Body of pancreas (tissue), 4 donors: ENCODE results near the gene MYLK. TPM values are rescaled to one million over a fixed set of nuclear protein-coding genes. Genes with fewer than 3 reads are reported as not detected.

Experiments
- ATAC-seq: fragments of 150-250 bp; one replicate; pipeline ENCODE4 v1.9.1; 2016
- DNase-seq, 4 donors: peaks; one replicate each; pipeline ENCODE4 v3.0.0-alpha.2; 2019
- H3K27ac ChIP-seq, 4 donors: fragments of 200-600 bp; sonication (generic); 1 replicate in 3 of 4; 2 replicates in 1 of 4; pipeline versions ENCODE4 v1.5.1 to v1.6.1; 2016 to 2019; ENCODE audit warnings: mild to moderate bottlenecking in 1 of 4, mixed read lengths in 1 of 4, moderate library complexity in 1 of 4
- H3K27me3 ChIP-seq, 2 donors: fragments of 200-600 bp; sonication (generic); one replicate each; pipeline ENCODE4 v1.6.0; 2016; ENCODE audit warnings: mild to moderate bottlenecking in 1 of 2
- H3K36me3 ChIP-seq, 2 donors: fragments of 200-600 bp; sonication (generic); replicated peaks in 1 of 2; 2 replicates each; pipeline ENCODE4 v1.5.1; 2016; ENCODE audit warnings: low read depth in 2 of 2; ENCODE audit not compliant: insufficient read depth in 1 of 2
- H3K4me1 ChIP-seq: fragments of 200-600 bp; sonication (generic); one replicate; pipeline ENCODE4 v1.6.0; 2016
- H3K4me3 ChIP-seq, 2 donors: fragments of 200-600 bp; sonication (generic); 1 replicate in 1 of 2; 2 replicates in 1 of 2; pipeline ENCODE4 v1.5.1; 2016 to 2019
- H3K9me3 ChIP-seq, 3 donors: fragments of 200-600 bp; sonication (generic); 1 replicate in 2 of 3; 2 replicates in 1 of 3; pipeline ENCODE4 v1.5.1; 2016
- CTCF ChIP-seq, 7 experiments: fragments of 450-650 bp in 4 of 7; fragments of 200-600 bp in 3 of 7; sonication (generic) in 3 of 7; IDR thresholded peaks; one replicate each; pipeline ENCODE4 v1.5.1; 2016 to 2019; ENCODE audit warnings: antibody characterized with exemption in 7 of 7
- POLR2A ChIP-seq, 3 donors: fragments of 450-650 bp; IDR thresholded peaks; one replicate each; pipeline ENCODE4 v1.6.1; 2016; ENCODE audit warnings: antibody characterized with exemption in 3 of 3, mild to moderate bottlenecking in 2 of 3
- WGBS, 2 donors: methylation state at CpG; one replicate each; pipeline ENCODE4 v1.1.5; 2017; 5-methylcytosine and 5-hydroxymethylcytosine counted together
- intact Hi-C: fragments of 100-400 bp; cut with DNase I; formaldehyde crosslinking; loops from one replicate; pipeline ENCODE4 v1.15.1; 2023
- total RNA-seq, 2 donors: library from RNA; depleted of rRNA; stranded (reverse); fragments of >200 nt; gene quantifications; one replicate each; pipeline ENCODE4 v1.1.0, GENCODE V29; 2016

The MYLK gene
- total RNA-seq, 2 donors from 2014 or later: 7.6 to 36.6 TPM

DNA sequence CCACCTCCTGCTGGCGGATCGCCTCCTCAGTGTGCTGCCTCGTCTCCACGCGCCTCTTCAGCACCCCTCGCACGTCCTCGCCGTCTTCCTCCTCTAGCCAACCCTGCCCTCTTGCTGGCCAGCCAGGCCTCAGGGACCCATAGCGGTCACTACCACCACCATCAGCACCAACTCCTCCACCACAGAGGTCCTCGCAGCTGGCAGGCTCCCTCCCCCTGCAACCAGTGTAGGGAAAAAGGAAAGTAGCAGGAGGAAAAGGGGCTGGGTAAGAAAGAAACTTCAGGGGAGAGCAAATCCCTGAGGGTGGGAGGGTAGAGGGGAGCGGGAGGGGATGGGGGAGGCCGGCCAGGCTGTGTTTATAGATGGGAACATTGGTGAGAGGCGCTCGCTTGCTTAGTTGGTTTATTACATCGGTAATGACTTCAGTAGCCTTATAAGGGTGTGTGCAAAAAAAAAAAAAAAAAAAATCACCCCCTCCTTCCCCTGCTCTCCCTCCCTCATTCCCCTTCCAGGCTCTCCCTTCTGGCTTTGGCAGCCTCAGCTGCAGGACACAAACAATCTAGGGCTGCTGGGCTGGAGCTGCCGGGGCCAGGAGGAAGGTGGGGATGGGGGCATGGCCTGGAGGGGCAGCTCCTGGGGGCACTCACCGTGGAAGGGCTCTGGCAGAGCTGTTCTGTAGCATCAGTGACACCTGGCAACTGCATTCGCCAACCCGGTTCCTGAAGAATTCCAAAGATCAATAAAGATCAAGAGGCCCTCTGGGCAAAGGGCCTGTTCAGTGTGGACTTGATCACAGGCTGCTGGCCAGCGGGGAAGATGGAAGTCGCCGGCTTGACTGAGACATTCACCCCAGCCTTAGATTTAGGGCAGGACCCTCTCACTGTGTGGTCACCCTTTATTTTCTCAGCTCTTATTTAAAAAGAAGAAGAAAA lies 183.1 kb downstream of the MYLK start:
- Histone ChIP-seq H3K27me3 (no peaks in the 10 kb centered on the region), H3K4me1 (no peaks in the 10 kb centered on the region), H3K36me3 (no peaks in the 10 kb centered on the region), H3K9me3 (no peaks in the 10 kb centered on the region), H3K27ac (no peak overlapping the region), H3K4me3 (no peak overlapping the region)
- intact Hi-C loops: no loop called here
- no peak for TF ChIP-seq POLR2A (IDR thresholded peaks at IDR 0.05)
- TF ChIP-seq CTCF (IDR thresholded peaks at IDR 0.05): no peak
- no peak for ATAC-seq
- WGBS, 2 donors: 64 to 72% methylated on average over 23 of the region's 23 CpGs
- DNase-seq: peak in 3 of 4 donors; percentile 18 to 27 (median 22)

- H3K4me3 ChIP-seq: no peak overlapping the region
- no peaks in the 10 kb centered on the region for H3K27me3 ChIP-seq
- 66 to 90% methylated on average over 5 of the region's 5 CpGs for WGBS, 2 donors
- H3K36me3 ChIP-seq: no peaks in the 10 kb centered on the region
- peaks cover 8% of the 10 kb centered on the region for H3K4me1 ChIP-seq
- intact Hi-C loops: no loop called here
- TF ChIP-seq POLR2A (IDR thresholded peaks at IDR 0.05) (no peak), CTCF (IDR thresholded peaks at IDR 0.05) (no peak)
- no peaks in the 10 kb centered on the region for H3K9me3 ChIP-seq
- DNase-seq (no peak), ATAC-seq (no peak)
- no peak overlapping the region for H3K27ac ChIP-seq
These were observed 185.3 kb downstream of the MYLK start for GRCh38 chr3:123698813-123699212.

GRCh38 chr3:123696808-123697207 lies 187.3 kb downstream of the MYLK start:
- no peak for ATAC-seq
- H3K36me3 ChIP-seq: no peaks in the 10 kb centered on the region
- no peak overlapping the region for H3K27ac ChIP-seq
- peaks cover 8% of the 10 kb centered on the region for H3K4me1 ChIP-seq
- no peaks in the 10 kb centered on the region for H3K27me3 ChIP-seq
- H3K9me3 ChIP-seq: no peaks in the 10 kb centered on the region
- H3K4me3 ChIP-seq: no peak overlapping the region
- WGBS, 2 donors: 73 to 77% methylated on average over 6 of the region's 6 CpGs
- DNase-seq: no peak
- intact Hi-C loops: no loop called here
- TF ChIP-seq POLR2A (IDR thresholded peaks at IDR 0.05) (no peak), CTCF (IDR thresholded peaks at IDR 0.05) (no peak)

GRCh38 chr3:123695731-123696640 lies 188.1 kb downstream of the MYLK start:
- ATAC-seq: no peak
- intact Hi-C loops: no loop called here
- WGBS, 2 donors: 68 to 78% methylated on average over 14 of the region's 14 CpGs
- no peak for TF ChIP-seq CTCF (IDR thresholded peaks at IDR 0.05)
- TF ChIP-seq POLR2A (IDR thresholded peaks at IDR 0.05): no peak
- no peak overlapping the region for H3K4me3 ChIP-seq
- no peaks in the 10 kb centered on the region for H3K27me3 ChIP-seq
- no peak overlapping the region for H3K27ac ChIP-seq
- H3K4me1 ChIP-seq: peaks cover 8% of the 10 kb centered on the region
- no peaks in the 10 kb centered on the region for H3K9me3 ChIP-seq
- no peaks in the 10 kb centered on the region for H3K36me3 ChIP-seq
- DNase-seq: no peak
